ENCODE results near the gene ARHGAP15.

The ARHGAP15 gene

DNA sequence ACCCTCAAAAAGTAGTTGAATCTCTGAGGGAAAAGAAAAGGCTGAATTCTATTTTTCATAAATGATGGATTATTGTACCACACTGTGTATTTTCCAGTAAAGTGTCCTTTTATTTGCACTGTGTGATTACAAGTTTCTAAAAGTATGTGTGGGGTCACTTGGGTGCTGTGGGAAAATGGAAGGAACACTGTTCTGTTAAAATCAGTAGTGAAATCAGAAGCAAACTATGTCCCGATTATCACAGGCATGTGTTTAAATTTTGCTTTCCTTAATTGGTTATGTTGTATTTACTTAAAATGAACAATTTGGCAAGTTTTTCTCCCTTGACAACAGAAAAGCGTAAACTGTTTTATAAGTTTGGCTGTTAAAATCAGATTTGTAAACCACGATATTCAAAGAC lies 353.1 kb downstream of the ARHGAP15 start:
- no peak for DNase-seq (ENCODE audit: low read depth in 2 of 2)

DNA sequence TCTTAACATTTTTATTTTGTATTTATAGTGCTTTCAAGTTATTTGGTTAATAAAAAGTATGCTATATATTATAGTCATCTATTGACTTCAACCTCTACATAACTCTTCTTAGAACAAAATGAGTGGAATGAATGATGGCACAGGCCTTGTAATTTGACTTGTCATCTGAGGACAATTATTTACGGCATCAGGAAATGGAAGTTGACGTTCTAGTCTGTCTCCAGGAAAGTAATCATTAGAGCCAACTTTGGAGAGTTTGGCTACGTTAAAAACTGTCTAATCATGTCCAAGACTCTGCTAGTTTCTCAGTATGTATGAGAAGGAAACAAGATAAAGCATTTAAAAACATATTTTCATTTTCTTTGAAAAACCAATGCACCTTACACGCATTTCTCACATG lies 353.6 kb downstream of the ARHGAP15 start:
- DNase-seq (ENCODE audit: low read depth in 2 of 2) = no peak

DNA sequence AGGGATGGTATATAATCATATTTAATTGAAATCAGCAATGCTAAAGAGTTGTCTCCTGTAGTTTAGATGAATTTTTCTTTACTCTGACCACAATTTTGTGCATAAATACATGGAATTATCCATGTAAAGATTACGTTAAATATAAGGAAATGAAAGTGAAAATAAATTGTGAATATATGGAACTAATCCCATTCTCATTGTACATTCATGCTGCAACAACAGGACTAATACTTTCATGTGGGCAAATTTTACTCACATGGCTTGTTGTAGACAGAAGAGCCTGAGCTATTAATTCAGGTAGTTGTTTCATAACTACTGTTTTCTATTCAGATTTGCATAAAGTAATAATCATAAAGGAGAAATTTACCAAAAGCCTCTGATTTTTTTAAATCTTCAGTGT lies 357.8 kb downstream of the ARHGAP15 start:
- DNase-seq (ENCODE audit: low read depth in 2 of 2) = no peak

DNA sequence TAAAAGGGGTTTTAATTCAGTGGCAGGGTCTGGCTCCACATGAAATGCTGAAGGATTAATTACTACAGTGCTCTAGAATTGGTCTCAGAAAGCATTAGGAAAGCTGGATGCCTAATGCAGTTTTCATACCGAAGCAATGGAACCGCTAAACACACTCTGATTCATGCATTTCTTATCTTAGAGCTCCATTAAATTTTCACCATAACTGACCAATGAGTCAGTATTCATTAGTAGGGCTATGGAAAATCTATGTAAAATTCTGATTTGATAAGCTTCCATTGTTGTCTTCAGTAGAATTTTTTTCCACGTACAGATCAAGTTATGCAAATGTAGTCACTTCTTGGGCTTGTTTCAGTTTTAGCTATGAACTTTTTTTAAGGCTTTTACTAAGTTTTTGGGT lies 359.9 kb downstream of the ARHGAP15 start:
- DNase-seq (ENCODE audit: low read depth in 2 of 2) = no peak

DNA sequence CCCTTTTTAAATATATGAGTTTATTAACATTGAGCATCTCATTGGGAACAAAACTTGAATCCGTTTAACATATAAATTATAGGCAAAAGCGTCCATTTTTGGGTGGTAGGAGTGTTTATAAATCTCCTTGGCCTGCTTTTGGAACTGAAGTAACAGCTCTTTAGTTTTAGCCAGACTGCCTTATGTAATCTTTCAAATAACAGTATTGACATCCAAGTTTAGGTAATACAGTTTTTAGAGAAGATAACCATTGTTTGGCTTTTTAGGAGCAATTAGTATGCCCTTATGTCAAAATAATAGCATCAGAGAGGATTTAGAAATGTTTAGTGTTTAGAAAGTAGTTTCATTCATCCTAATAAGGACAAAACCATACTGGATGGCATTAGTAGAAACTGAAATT lies 361.9 kb downstream of the ARHGAP15 start:
- no peak for DNase-seq (ENCODE audit: low read depth in 2 of 2)

DNA sequence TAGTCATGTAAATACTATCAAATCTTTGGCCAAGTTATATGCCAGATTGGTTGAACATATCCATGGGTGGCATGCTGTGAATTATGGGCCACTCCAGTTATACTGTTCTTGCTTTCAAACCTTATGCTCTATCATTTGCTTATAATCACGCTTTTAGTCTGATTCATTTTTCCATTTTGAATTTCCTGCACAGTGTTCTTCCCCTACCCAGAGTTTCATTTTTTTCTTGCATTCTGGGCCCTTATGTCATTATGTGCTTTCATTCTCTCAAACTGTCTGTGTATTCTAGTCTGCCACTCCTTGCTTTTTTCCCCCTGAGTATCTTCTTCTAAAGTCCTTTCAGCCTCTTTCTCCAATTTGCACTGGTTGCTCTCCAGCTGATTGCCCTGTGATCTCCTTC lies 364.1 kb downstream of the ARHGAP15 start:
- no peak for DNase-seq (ENCODE audit: low read depth in 2 of 2)

DNA sequence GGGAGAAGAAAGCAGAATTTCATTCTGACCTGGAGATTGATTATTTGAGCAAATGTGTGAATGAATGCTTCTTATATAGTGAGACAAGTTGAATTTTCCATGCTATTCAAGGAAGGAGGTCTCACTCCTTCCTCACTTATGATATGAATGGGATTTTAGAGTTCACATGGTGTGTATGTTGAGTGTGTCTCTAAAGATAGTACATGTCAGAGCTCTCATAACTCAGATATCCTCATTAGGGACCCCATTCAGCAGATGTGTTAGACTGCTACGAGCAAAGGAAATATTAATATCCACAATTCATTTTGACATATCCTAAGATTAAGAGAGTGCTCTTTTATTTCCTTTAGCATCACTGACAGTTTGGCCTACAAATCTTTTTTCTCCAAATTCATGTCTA lies 368.5 kb downstream of the ARHGAP15 start:
- DNase-seq (ENCODE audit: low read depth in 2 of 2) = no peak

DNA sequence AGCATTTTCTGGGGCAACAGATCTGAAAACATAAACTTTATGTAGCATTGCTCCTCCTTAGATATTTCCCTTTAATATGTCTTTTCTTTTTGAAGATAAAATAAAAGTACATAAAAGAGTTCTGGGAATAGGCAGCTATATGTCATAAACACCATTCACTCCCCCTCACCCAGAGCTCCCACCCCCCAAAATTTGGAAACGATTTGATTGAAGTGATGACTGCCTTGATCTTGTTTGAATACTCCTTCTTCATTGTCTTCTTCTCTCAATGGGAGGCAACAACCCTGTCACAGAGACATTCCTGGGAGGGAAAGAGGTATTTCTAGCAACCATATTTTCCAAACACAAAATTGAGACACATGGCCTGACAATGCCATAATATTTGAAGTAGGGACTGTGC lies 369.3 kb downstream of the ARHGAP15 start:
- no peak for DNase-seq (ENCODE audit: low read depth in 2 of 2)

DNA sequence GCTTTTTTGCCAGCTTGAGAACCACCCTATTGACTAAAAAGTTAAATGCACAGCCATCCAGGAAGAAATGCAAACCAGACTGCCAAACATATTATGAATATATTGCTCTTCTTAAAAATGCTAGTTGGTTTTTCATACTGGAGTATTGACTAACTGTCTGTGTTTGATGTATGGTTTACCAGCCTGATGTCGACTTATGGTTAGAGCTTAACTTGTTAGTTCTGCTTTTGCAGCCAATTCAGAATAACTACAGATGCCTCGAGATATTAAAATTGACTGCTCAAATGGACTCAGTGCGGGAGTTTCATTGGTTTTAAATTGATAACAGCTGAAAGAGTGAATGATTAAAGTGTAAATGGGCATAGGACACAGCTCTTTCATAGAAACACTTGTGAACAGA lies 369.8 kb downstream of the ARHGAP15 start:
- DNase-seq (ENCODE audit: low read depth in 2 of 2) = no peak

DNA sequence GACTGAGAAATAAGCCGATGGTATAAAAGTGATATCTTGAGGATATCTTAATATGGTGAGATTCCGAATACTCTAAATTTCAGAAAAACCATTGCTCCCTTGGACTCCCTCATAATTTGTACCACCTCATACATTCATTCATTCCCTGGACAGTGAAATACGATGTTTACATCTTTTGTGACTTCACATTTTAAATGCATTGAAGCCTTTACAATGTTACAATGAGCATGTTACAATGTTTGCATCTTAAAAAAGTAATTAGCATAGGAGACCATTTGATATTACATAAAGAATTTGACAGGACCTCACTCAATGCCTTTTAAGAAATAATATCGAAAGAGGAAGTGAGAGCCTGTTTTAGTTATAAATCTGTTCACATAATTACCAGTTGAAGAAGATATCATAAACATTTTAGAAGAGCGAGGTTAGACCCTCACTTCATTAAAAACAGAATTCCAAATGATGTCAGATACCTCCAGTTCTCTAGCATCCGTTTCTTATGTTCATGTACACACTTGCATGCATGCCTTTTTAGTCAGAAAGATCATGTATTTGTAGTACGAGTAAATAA lies 372.0 kb downstream of the ARHGAP15 start:
- DNase-seq (ENCODE audit: low read depth in 2 of 2) = no peak

DNA sequence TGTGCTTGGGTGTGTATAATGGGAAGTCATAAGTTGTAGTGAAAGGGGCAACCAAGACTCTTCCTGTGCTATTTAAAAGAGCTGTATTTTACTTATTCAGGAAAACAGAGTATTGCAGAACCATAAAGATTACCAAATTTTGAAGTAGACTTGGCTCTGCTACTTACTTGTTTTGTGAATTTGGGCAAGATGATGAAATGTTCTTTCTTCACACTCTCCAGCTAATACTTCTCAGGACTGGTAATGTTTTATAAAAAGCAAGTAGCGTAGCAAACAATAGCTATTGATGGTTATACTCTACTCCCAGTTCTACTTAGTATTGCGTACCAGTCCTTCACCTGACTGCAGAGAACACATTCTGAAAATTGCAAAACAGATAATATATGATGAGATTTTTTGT lies 374.1 kb downstream of the ARHGAP15 start:
- DNase-seq (ENCODE audit: low read depth in 2 of 2) = no peak

DNA sequence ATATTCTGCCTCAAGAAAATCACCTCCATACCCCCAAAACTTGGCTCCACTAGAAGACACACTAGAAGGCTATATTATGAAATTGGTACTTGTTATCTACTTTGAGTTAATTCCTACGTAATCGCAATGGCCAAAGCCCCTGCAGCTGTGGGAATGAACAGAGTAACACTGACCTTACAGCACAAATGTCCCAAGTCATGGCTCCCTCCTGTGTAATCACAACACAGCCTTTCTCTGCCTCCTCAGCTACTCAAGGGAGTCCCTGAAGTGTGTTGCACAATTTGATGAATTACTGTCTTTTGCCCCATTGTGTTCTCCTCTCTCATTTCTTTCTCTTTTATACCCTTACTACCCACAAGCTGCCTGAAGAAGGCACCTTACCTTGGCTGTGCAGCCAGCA lies 375.2 kb downstream of the ARHGAP15 start:
- no peak for DNase-seq (ENCODE audit: low read depth in 2 of 2)

DNA sequence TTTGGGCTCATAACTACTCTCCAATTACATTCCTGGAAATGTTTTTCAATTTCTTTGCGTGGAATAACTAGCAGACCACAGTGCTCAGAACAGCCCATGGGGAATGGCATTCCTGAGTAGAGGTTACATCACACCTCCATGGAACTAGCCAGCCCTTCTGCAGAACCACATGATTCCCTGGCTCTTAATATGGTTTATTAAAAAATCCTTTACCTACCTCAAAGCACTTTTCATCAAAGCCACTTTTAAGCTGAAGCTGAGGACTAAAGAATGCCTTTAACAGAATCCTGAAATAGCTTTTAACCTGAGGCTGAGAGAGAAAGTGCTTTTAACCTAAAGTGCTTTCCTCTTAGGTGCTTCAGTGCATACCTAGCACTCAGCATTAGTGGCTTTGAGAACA lies 376.3 kb downstream of the ARHGAP15 start:
- no peak for DNase-seq (ENCODE audit: low read depth in 2 of 2)

DNA sequence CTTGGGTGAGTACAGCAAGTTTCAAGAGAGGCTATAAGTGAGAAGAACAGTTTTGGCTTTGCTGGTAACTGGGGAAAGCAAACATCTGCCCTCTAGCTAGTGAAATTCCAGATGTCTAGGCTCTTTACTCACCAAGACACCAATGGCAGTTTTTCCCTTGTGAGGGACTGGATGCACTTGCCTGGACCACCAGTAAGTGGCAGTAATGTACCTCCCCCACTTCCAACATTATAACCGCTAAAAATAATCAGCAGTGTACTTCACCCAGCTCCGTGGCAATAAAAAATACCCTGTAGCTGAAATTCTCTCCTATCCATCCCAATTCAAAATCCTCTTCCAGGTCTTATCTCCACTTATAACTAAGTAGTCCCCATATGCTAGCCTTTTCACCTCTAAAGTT lies 383.9 kb downstream of the ARHGAP15 start:
- no peak for DNase-seq (ENCODE audit: low read depth in 2 of 2)

DNA sequence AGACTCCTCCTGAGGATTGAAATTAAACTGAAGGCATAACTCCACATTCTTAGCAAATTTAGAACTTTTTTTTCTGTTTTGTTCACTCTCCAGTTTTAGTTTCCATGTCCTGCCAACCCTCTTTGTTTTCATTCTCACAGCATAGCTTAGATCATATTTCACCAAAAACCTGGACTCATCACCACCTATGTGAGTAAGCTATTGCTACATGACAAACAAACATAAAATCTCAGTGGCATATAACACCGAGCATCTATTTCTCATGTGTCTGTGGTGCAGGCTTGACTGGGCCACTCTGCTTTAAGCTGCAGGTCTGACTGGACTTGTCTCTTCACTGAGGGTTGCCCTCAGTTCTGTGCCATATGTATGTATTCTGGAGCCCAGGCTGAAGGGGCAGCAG lies 385.2 kb downstream of the ARHGAP15 start:
- DNase-seq (ENCODE audit: low read depth in 2 of 2) = no peak

DNA sequence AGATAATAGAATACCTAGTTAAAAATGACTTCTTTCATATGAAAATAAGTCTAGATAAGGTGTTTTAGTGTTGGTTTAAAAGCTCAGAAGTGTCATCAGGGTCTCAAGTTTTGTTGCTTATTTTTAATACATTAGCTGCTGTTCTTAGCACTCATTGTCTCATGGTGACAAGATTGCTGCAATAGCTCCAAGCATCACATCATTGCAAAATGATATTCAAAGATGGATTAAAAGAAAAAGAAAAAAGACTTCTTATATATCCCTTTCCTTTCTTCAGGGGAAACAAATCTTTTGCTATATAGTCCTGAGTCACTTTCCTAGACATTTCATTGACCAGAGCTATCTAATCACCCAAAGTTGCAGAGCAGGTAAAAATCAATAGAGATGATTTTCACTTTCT lies 386.1 kb downstream of the ARHGAP15 start:
- DNase-seq (ENCODE audit: low read depth in 2 of 2) = no peak

DNA sequence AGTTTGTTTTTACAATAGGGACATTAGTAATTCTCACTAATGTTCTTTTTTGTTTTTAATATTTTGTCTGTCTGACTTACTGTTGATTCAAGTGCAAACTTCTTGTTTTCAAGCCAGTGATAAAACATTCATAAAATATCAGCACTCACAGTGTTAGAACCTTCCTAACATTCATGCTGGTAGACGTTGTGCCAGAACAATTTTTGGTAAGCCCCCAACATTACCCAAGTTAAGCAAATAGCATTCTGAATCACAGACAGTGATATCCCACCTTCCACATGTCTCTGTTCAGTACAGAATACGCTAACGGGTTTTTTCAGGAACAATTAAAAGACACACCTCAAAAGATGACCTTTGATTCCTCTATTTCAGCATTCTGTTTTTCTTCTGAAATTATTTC lies 390.3 kb downstream of the ARHGAP15 start:
- DNase-seq (ENCODE audit: low read depth in 2 of 2) = no peak

DNA sequence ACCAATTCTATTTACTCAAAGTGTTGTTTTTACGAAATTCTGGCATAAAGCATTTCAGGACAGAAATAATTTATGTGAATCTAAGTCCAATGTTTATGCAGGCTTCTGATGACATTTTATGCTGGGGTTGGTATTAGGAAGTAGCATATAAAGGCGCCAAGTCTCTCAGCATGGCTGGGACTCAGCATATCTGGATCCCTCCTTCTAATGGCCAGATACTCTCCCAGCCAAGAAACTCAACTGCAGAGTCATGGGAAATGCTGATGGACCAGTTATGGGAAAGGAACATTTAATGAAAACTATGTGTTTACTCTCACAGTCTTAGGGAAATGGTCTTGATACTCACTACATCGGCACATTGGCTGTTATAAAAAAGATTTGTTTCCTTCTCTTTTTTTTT lies 392.2 kb downstream of the ARHGAP15 start:
- no peak for DNase-seq (ENCODE audit: low read depth in 2 of 2)

DNA sequence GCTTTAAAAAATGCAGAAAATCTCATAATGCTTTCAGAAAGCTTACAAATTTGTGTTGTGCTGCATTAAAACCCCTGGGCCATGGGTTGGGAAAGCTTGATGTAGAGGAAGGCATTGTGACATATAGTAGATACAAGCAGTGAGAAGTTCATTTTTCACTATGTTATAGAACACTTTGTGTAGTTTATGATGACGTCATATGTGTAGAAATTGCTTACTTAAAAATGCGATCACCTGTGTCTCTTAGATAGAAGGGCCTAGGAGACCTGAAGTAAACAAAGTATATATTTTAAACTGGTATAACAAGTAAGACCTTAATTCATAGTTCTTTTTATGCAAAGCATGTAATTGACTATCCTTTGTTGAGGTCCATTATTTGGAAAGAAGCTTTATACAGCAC lies 393.5 kb downstream of the ARHGAP15 start:
- no peak for DNase-seq (ENCODE audit: low read depth in 2 of 2)

DNA sequence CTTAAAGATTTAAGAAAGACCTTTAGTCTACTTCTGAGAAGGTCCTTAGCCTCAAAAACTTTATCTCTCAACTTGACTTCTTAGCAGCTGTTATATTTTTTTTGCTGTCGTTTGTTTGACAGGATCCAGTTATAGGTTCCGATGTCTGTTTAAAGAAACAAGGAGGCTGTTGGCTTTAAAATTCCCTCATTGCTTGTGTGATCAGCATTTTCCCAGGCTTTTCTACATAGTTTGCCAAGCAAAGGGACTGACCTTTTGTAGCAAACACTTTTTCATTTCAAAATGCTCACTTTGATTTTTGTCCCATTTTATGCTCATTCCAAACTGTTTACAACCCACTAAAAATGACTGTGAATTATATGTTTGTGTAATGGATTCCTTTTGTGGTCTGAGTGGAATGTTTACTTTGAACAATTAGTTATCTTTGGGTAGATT lies 394.9 kb downstream of the ARHGAP15 start:
- no peak for DNase-seq (ENCODE audit: low read depth in 2 of 2)

DNA sequence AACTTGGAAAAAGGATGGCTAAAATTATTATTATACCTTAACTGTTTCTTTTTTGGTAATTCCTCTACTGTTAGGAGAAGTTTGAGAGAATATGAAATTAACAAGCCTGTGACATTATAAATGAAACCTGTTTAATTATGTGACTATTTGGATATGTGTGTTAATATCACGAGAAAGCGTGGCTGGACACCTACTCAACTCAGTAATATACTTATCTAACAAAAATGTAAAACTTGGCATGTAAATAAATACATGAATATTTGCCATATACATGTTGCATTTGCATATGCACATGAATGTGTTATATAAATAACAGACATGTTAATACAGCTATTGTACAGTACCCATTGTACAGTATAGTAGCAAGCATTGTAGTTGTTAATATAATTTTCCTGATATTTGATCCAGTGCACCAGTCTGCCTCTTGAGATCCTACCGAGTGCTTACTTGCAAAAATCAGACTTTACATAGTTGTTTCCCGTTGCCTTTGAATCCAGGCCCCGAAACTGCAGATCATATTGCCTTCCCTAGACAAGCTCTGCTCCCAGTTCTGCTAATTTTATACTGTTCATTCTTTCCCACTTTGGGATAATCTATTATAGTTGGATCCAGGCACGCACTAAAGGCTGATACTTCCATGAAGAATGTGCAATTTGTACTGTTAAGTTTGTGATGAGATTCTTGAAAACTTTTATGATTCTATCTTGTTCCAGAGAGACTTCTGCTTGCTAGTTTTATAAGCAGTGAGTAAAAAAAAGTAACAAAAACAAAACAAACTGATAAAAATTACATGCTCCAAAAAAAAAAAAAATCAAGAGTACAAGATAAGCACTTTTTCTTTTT lies 395.6 kb downstream of the ARHGAP15 start:
- DNase-seq (ENCODE audit: low read depth in 2 of 2) = no peak

DNA sequence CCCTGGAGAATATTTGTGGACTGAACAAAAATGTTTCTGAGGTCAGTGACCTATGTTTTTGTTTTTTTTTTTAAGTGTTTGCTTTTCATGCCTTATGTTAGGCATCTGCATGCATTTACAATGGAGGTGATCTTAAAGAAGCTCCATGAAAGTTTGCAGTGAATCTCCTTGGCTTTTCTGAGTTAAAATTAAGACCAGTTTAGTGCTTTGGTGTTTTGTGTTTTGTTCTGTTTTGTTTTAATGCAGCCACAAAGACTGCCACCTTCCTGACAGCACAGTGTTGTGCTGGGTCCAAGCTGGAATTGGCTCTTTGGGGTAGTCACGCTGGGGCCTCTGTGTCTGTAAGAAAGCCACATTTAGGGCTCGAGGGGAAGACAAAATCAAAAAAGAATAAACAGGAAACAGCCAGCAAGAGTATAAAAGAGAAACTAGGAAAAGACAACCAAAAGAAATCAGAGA lies 396.2 kb downstream of the ARHGAP15 start:
- DNase-seq (ENCODE audit: low read depth in 2 of 2) = no peak

DNA sequence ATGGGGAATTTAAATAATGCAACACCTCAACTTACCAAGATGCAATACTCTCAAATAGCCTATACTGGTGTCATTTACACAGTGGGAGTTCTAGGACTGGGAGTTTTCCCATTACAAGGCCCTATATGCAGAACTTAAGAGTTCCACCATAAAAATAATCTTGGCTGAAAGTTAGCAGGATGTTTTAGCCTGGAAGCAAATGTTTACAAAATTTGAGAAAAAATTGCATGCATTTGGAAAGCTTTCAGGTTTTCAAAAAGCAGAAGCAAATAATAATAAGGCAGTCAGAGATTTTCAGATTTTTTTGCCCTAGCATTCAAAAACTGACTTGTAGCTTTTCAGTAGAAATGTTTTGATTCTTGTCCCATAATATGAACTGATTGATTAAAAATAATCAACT lies 397.3 kb downstream of the ARHGAP15 start:
- DNase-seq (ENCODE audit: low read depth in 2 of 2) = no peak

DNA sequence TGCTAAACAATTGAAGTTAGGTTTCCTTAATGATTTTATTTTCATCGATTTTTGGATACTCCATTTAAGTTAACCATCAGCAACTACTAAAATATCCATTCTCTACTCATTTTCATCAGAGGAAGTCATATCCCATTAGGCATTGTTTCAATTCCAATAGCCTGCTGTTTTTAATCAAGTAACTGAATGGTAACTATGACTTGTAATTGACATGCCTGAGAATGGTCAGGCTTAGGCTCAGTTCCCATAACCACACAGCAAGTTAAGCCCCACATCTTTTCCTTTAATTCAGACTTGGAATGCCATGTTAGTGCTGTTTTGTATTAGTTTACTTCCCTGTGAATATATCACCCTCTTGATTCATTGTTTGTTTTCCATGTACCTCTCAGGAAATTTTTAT lies 398.8 kb downstream of the ARHGAP15 start:
- DNase-seq (ENCODE audit: low read depth in 2 of 2) = no peak
